ENCODE data around the gene PEDS1. TPM values are rescaled to one million over a fixed set of nuclear protein-coding genes. Genes with fewer than 3 reads are reported as not detected.

PEDS1 gene
- total and polyA plus RNA-seq, 2 of the 13 experiments (the other 11 are each of a cell fraction or from before 2014, with no cell fraction given) = 30.5 to 93.9 TPM

DNA sequence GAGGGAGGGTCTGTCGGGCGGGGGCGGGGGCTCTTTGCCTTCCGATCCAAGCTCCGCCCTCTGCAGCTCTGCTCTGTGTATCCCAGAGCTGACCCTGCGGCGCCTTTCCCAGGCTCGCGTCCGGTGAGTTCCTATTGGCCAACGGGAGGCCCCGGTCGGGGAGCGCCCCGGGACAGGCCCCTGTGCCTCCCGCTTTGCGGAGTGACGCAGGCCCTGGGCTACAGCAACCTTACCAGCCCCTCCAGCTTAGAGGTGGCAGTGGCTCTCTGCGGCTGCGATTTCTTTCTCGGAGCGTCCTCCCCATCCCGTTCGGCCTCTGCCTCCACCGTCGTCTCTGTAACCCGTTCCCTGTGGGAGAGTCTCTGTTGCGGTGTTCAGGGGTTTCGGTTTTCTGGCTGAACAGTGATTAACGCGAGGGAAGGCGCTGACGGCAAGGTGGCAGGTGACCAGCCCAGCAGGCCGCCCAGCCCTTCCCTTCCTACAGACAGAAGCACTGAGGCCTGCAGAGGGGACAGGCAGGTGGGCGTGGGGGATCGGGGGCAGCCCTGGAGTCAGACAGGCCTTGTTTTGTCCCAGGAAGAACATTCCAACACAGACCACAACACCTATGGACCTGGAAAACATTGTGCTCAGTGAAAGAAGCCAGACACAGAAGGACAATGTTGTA is 19.0 kb upstream of the PEDS1 start (continued):
- TF ChIP-seq, protein P1, sequence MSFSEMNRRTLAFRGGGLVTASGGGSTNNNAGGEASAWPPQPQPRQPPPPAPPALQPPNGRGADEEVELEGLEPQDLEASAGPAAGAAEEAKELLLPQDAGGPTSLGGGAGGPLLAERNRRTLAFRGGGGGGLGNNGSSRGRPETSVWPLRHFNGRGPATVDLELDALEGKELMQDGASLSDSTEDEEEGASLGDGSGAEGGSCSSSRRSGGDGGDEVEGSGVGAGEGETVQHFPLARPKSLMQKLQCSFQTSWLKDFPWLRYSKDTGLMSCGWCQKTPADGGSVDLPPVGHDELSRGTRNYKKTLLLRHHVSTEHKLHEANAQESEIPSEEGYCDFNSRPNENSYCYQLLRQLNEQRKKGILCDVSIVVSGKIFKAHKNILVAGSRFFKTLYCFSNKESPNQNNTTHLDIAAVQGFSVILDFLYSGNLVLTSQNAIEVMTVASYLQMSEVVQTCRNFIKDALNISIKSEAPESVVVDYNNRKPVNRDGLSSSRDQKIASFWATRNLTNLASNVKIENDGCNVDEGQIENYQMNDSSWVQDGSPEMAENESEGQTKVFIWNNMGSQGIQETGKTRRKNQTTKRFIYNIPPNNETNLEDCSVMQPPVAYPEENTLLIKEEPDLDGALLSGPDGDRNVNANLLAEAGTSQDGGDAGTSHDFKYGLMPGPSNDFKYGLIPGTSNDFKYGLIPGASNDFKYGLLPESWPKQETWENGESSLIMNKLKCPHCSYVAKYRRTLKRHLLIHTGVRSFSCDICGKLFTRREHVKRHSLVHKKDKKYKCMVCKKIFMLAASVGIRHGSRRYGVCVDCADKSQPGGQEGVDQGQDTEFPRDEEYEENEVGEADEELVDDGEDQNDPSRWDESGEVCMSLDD (CRISPR knock-in tag; IDR thresholded peaks at IDR 0.05; ENCODE audit: borderline replicate concordance) = peak; percentile 65; the same call in 1 of the 2 replicates
- peak; percentile 88 for TF ChIP-seq ZNF790 (CRISPR knock-in tag; IDR thresholded peaks at IDR 0.05; ENCODE audit: borderline replicate concordance)
- TF ChIP-seq, protein P2, sequence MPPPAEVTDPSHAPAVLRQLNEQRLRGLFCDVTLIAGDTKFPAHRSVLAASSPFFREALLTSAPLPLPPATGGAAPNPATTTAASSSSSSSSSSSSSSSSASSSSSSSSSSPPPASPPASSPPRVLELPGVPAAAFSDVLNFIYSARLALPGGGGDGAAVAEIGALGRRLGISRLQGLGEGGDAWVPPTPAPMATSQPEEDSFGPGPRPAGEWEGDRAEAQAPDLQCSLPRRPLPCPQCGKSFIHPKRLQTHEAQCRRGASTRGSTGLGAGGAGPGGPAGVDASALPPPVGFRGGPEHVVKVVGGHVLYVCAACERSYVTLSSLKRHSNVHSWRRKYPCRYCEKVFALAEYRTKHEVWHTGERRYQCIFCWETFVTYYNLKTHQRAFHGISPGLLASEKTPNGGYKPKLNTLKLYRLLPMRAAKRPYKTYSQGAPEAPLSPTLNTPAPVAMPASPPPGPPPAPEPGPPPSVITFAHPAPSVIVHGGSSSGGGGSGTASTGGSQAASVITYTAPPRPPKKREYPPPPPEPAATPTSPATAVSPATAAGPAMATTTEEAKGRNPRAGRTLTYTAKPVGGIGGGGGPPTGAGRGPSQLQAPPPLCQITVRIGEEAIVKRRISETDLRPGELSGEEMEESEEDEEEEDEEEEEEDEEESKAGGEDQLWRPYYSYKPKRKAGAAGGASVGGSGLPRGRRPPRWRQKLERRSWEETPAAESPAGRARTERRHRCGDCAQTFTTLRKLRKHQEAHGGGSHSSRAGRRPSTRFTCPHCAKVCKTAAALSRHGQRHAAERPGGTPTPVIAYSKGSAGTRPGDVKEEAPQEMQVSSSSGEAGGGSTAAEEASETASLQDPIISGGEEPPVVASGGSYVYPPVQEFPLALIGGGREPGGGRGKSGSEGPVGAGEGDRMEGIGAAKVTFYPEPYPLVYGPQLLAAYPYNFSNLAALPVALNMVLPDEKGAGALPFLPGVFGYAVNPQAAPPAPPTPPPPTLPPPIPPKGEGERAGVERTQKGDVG (CRISPR knock-in tag; IDR thresholded peaks at IDR 0.05; ENCODE audit: borderline replicate concordance) = peak; percentile 91; the same call in 1 of the 2 replicates
- peak; percentile 85 for TF ChIP-seq IKZF4 (CRISPR knock-in tag; IDR thresholded peaks at IDR 0.05; ENCODE audit: borderline replicate concordance, low read depth, not compliant biosample characterization)
- peak; percentile 93 for TF ChIP-seq RFXAP (CRISPR knock-in tag; IDR thresholded peaks at IDR 0.05; ENCODE audit: borderline replicate concordance)
- peak; percentile 88; the same call in 1 of the 2 replicates for TF ChIP-seq ZNF441 (CRISPR knock-in tag; IDR thresholded peaks at IDR 0.05; ENCODE audit: borderline replicate concordance)
- peak; percentile 78 for TF ChIP-seq NCOA2 (CRISPR knock-in tag; IDR thresholded peaks at IDR 0.05)
- peak; percentile 74 for TF ChIP-seq DPF2 (CRISPR knock-in tag; IDR thresholded peaks at IDR 0.05; ENCODE audit: borderline replicate concordance, low read depth)
- no peak for TF ChIP-seq ZNF451 (CRISPR knock-in tag; IDR thresholded peaks at IDR 0.05)
- no peak; the same call in 1 of the 2 replicates for TF ChIP-seq CHD2 (IDR thresholded peaks at IDR 0.05; ENCODE audit: low read depth, low read length)
- TF ChIP-seq MLLT10 (CRISPR knock-in tag; IDR thresholded peaks at IDR 0.05) = no peak
- TF ChIP-seq ESRRA (CRISPR knock-in tag; IDR thresholded peaks at IDR 0.05; ENCODE audit: low read depth) = peak; percentile 88
- peak; percentile 96 for TF ChIP-seq CCDC6 (CRISPR knock-in tag; IDR thresholded peaks at IDR 0.05)
- no peak for TF ChIP-seq DNMT1 (CRISPR knock-in tag; IDR thresholded peaks at IDR 0.05)
- peak; percentile 78 for TF ChIP-seq ZNF263 (CRISPR knock-in tag; IDR thresholded peaks at IDR 0.05)
- no peak for TF ChIP-seq AGO1 (IDR thresholded peaks at IDR 0.05; ENCODE audit: low read depth, low read length, poor library complexity, severe bottlenecking)
- TF ChIP-seq BORCS8-MEF2B (CRISPR knock-in tag; IDR thresholded peaks at IDR 0.05) = peak; percentile 81; the same call in 1 of the 2 replicates
- TF ChIP-seq ZNF18 (CRISPR knock-in tag; IDR thresholded peaks at IDR 0.05; ENCODE audit: insufficient replicate concordance) = peak; percentile 96
- TF ChIP-seq U2AF1 (optimal IDR thresholded peaks at IDR 0.05; ENCODE audit: low read depth, low read length) = peak; percentile 85
- TF ChIP-seq, protein P3, sequence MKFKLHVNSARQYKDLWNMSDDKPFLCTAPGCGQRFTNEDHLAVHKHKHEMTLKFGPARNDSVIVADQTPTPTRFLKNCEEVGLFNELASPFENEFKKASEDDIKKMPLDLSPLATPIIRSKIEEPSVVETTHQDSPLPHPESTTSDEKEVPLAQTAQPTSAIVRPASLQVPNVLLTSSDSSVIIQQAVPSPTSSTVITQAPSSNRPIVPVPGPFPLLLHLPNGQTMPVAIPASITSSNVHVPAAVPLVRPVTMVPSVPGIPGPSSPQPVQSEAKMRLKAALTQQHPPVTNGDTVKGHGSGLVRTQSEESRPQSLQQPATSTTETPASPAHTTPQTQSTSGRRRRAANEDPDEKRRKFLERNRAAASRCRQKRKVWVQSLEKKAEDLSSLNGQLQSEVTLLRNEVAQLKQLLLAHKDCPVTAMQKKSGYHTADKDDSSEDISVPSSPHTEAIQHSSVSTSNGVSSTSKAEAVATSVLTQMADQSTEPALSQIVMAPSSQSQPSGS (CRISPR knock-in tag; IDR thresholded peaks at IDR 0.05) = peak; percentile 87

All from HepG2 (cell line).